Measurements from ENCODE around the gene EFNA3.

EFNA3 gene

GRCh38 chr1:155051777-155052398, 26.7 kb upstream of the EFNA3 start (continued):
- TF ChIP-seq, protein P1, sequence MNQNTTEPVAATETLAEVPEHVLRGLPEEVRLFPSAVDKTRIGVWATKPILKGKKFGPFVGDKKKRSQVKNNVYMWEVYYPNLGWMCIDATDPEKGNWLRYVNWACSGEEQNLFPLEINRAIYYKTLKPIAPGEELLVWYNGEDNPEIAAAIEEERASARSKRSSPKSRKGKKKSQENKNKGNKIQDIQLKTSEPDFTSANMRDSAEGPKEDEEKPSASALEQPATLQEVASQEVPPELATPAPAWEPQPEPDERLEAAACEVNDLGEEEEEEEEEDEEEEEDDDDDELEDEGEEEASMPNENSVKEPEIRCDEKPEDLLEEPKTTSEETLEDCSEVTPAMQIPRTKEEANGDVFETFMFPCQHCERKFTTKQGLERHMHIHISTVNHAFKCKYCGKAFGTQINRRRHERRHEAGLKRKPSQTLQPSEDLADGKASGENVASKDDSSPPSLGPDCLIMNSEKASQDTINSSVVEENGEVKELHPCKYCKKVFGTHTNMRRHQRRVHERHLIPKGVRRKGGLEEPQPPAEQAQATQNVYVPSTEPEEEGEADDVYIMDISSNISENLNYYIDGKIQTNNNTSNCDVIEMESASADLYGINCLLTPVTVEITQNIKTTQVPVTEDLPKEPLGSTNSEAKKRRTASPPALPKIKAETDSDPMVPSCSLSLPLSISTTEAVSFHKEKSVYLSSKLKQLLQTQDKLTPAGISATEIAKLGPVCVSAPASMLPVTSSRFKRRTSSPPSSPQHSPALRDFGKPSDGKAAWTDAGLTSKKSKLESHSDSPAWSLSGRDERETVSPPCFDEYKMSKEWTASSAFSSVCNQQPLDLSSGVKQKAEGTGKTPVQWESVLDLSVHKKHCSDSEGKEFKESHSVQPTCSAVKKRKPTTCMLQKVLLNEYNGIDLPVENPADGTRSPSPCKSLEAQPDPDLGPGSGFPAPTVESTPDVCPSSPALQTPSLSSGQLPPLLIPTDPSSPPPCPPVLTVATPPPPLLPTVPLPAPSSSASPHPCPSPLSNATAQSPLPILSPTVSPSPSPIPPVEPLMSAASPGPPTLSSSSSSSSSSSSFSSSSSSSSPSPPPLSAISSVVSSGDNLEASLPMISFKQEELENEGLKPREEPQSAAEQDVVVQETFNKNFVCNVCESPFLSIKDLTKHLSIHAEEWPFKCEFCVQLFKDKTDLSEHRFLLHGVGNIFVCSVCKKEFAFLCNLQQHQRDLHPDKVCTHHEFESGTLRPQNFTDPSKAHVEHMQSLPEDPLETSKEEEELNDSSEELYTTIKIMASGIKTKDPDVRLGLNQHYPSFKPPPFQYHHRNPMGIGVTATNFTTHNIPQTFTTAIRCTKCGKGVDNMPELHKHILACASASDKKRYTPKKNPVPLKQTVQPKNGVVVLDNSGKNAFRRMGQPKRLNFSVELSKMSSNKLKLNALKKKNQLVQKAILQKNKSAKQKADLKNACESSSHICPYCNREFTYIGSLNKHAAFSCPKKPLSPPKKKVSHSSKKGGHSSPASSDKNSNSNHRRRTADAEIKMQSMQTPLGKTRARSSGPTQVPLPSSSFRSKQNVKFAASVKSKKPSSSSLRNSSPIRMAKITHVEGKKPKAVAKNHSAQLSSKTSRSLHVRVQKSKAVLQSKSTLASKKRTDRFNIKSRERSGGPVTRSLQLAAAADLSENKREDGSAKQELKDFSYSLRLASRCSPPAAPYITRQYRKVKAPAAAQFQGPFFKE (tag by site-specific recombination; IDR thresholded peaks at IDR 0.05; ENCODE audit: borderline replicate concordance): peak; percentile 93; the same call in 1 of the 2 replicates
- TF ChIP-seq ZNF610 (tag by site-specific recombination; IDR thresholded peaks at IDR 0.05; ENCODE audit: borderline replicate concordance) (no peak), PRDM1 (tag by site-specific recombination; IDR thresholded peaks at IDR 0.05) (peak; percentile 63; the same call in 1 of the 2 replicates), ZBTB20 (tag by site-specific recombination; IDR thresholded peaks at IDR 0.05) (peak; percentile 55; the same call in 1 of the 2 replicates), KLF9 (tag by site-specific recombination; IDR thresholded peaks at IDR 0.05; ENCODE audit: low read depth) (peak; percentile 80), KLF7 (tag by site-specific recombination; IDR thresholded peaks at IDR 0.05; ENCODE audit: borderline replicate concordance) (0 out of 2 replicates have a peak, but pooled peaks have one; percentile 11), GLIS2 (tag by site-specific recombination; IDR thresholded peaks at IDR 0.05) (peak; percentile 63), ZNF341 (tag by site-specific recombination; IDR thresholded peaks at IDR 0.05; ENCODE audit: low read depth) (peak; percentile 13), ZNF600 (tag by site-specific recombination; IDR thresholded peaks at IDR 0.05) (0 out of 2 replicates have a peak, but pooled peaks have one; percentile 2)

DNA sequence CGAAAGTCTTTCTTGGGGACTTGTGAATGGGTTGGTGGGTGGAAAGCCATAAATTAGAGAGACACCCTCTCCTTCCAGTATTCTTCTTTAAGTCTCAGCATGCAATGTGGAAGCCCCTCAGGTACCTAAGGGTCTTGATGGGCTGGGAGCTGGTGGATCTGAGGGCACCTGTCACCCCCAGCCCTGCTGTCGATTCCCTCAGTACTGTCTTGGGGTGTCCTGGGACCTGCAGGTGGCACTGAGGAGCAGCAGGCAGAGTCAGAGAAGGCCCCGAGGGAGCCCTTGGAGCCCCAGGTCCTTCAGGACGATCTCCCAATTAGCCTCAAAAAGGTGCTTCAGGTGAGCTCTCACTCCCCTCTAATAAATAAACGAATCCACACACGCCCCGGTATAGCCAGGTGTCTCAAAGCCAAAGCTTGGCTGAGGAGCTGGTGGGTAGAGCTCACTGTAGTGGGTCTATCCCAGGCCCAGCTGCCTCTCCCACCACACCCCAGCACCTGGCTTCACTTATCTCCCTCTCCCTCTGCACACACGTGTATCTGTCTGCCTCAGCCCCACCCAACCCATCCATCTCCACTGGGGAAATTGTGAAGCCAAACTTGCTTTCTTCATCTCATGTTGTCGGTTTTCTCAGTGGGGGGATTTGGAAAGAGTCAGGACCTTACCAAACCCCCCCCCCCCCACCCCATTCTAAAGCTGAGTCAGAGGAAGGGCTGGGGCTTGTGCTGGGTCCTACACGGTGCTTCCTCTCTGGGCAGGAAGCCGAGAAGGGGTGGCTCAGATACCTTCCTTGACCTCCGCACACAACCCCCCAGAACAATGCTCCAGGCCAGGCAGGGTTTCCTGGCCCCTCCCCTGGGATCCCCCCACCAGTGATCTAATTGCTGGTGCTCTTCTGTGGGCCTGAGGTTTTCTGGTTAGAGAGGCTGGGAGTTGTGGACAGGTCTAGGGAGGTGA, 25.9 kb upstream of the EFNA3 start:
- CTCF ChIA-PET: interaction anchor here (0.5 to 3.6 kb wide), 8 partner anchors 8 to 573 kb away, joined by 3 to 32 read pairs (median 4); no protein-coding TSS in a partner anchor
- Histone ChIP-seq H3K4me1 (ENCODE audit: control insufficient read depth, insufficient read depth, low read length) (peaks cover 9% of the 10 kb centered on the region), H3K4me3 (ENCODE audit: low read depth, low read length) (peak overlapping the region; percentile 66), H3K27ac (ENCODE audit: extremely low read depth, low read depth, low read length) (no peak overlapping the region), H3K9me3 (ENCODE audit: control insufficient read depth, insufficient read depth, low read depth, low read length) (no peaks in the 10 kb centered on the region), H3K36me3 (ENCODE audit: control insufficient read depth in 2 of 2, insufficient read depth in 1 of 2, low read length in 2 of 2) (peaks cover 0 to 40% of the 10 kb centered on the region in 2 experiments; a peak in 1 of 3 replicates)
- POLR2A ChIA-PET: interaction anchor here (0.6 to 1.0 kb wide), 3 partner anchors 9 to 1063 kb away, joined by 3 to 6 read pairs (median 3); partner anchors contain the start of gene FLAD1
- peak; percentile 63 for TF ChIP-seq KLF1 (tag by site-specific recombination; IDR thresholded peaks at IDR 0.05)
- TF ChIP-seq SP7 (tag by site-specific recombination; IDR thresholded peaks at IDR 0.05): 0 out of 2 replicates have a peak, but pooled peaks have one; percentile 2
- TF ChIP-seq, protein P2, sequence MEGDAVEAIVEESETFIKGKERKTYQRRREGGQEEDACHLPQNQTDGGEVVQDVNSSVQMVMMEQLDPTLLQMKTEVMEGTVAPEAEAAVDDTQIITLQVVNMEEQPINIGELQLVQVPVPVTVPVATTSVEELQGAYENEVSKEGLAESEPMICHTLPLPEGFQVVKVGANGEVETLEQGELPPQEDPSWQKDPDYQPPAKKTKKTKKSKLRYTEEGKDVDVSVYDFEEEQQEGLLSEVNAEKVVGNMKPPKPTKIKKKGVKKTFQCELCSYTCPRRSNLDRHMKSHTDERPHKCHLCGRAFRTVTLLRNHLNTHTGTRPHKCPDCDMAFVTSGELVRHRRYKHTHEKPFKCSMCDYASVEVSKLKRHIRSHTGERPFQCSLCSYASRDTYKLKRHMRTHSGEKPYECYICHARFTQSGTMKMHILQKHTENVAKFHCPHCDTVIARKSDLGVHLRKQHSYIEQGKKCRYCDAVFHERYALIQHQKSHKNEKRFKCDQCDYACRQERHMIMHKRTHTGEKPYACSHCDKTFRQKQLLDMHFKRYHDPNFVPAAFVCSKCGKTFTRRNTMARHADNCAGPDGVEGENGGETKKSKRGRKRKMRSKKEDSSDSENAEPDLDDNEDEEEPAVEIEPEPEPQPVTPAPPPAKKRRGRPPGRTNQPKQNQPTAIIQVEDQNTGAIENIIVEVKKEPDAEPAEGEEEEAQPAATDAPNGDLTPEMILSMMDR (tag by site-specific recombination; IDR thresholded peaks at IDR 0.05): peak; percentile 57; the same call in 1 of the 2 replicates
- 0 out of 2 replicates have a peak, but pooled peaks have one; percentile 1 for TF ChIP-seq HIC1 (tag by site-specific recombination; IDR thresholded peaks at IDR 0.05)
- peak; percentile 74 for TF ChIP-seq ZNF335 (tag by site-specific recombination; conservative IDR thresholded peaks at IDR 0.05)
- no peak for TF ChIP-seq SP2 (tag by site-specific recombination; IDR thresholded peaks at IDR 0.05)
- TF ChIP-seq, protein P3, sequence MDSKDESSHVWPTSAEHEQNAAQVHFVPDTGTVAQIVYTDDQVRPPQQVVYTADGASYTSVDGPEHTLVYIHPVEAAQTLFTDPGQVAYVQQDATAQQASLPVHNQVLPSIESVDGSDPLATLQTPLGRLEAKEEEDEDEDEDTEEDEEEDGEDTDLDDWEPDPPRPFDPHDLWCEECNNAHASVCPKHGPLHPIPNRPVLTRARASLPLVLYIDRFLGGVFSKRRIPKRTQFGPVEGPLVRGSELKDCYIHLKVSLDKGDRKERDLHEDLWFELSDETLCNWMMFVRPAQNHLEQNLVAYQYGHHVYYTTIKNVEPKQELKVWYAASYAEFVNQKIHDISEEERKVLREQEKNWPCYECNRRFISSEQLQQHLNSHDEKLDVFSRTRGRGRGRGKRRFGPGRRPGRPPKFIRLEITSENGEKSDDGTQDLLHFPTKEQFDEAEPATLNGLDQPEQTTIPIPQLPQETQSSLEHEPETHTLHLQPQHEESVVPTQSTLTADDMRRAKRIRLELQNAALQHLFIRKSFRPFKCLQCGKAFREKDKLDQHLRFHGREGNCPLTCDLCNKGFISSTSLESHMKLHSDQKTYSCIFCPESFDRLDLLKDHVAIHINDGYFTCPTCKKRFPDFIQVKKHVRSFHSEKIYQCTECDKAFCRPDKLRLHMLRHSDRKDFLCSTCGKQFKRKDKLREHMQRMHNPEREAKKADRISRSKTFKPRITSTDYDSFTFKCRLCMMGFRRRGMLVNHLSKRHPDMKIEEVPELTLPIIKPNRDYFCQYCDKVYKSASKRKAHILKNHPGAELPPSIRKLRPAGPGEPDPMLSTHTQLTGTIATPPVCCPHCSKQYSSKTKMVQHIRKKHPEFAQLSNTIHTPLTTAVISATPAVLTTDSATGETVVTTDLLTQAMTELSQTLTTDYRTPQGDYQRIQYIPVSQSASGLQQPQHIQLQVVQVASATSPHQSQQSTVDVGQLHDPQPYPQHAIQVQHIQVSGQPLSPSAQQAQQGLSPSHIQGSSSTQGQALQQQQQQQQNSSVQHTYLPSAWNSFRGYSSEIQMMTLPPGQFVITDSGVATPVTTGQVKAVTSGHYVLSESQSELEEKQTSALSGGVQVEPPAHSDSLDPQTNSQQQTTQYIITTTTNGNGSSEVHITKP (tag by site-specific recombination; IDR thresholded peaks at IDR 0.05): peak; percentile 64
- no peak for TF ChIP-seq ZNF211 (tag by site-specific recombination; IDR thresholded peaks at IDR 0.05; ENCODE audit: low read depth)

Data from HEK293 (cell line).